H9 (cell line): Measurements from ENCODE around the gene IMPACT. TPM values are rescaled to one million over a fixed set of nuclear protein-coding genes. Genes with fewer than 3 reads are reported as not detected.

Experiments used
- DNase-seq: peaks from one replicate; pipeline ENCODE4 v3.0.0-alpha.2; 2017
- H2AFZ ChIP-seq: one replicate; pipeline ENCODE4 v1.6.1; 2013; ENCODE audit warnings: mild to moderate bottlenecking, low read length, control low read depth, moderate library complexity
- H2AK5ac ChIP-seq: 2 replicates; pipeline ENCODE4 v1.6.1; 2013; ENCODE audit warnings: low read length, control low read depth, mixed read lengths; ENCODE audit not compliant: insufficient read length
- H2BK120ac ChIP-seq: one replicate; pipeline ENCODE4 v1.6.1; 2013; ENCODE audit warnings: low read depth, mild to moderate bottlenecking, low read length, control low read depth, inconsistent platforms; ENCODE audit not compliant: poor library complexity, severe bottlenecking
- H2BK12ac ChIP-seq: 2 replicates; pipeline ENCODE4 v1.6.1; 2013; ENCODE audit warnings: low read length, control low read depth, mixed read lengths, low read depth; ENCODE audit not compliant: insufficient read length
- H2BK15ac ChIP-seq: 2 replicates; pipeline ENCODE4 v1.6.1; 2013; ENCODE audit warnings: low read depth, low read length, control low read depth
- H2BK20ac ChIP-seq: one replicate; pipeline ENCODE4 v1.6.1; 2013; ENCODE audit warnings: low read depth, mild to moderate bottlenecking, low read length, control low read depth, inconsistent platforms; ENCODE audit not compliant: poor library complexity, severe bottlenecking
- H2BK5ac ChIP-seq: 2 replicates; pipeline ENCODE4 v1.6.1; 2013; ENCODE audit warnings: low read length, control low read depth, mixed read lengths; ENCODE audit not compliant: insufficient read length
- H3K14ac ChIP-seq: 2 replicates; pipeline ENCODE4 v1.6.1; 2013; ENCODE audit warnings: low read length, control low read depth; ENCODE audit not compliant: insufficient read depth
- H3K18ac ChIP-seq: 2 replicates; pipeline ENCODE4 v1.6.1; 2013; ENCODE audit warnings: low read depth, mild to moderate bottlenecking, mixed read lengths, low read length, control low read depth; ENCODE audit not compliant: insufficient read length
- H3K23ac ChIP-seq: 2 replicates; pipeline ENCODE4 v1.6.1; 2013; ENCODE audit warnings: low read length, control low read depth, mixed read lengths, low read depth; ENCODE audit not compliant: insufficient read length
- H3K23me2 ChIP-seq: 2 replicates; pipeline ENCODE4 v1.6.1; 2013; ENCODE audit warnings: low read depth, mild to moderate bottlenecking, mixed read lengths, low read length, control low read depth; ENCODE audit not compliant: insufficient read length, poor library complexity, severe bottlenecking
- H3K27ac ChIP-seq: 2 replicates; pipeline ENCODE4 v1.5.1; 2013; ENCODE audit warnings: low read length, control low read depth, mixed read lengths, low read depth; ENCODE audit not compliant: insufficient read length
- H3K27me3 ChIP-seq: 2 replicates; pipeline ENCODE4 v1.6.1; 2013; ENCODE audit warnings: low read length, control low read depth, inconsistent platforms; ENCODE audit not compliant: insufficient read depth
- H3K4ac ChIP-seq: 2 replicates; pipeline ENCODE4 v1.6.1; 2013; ENCODE audit warnings: low read depth, mild to moderate bottlenecking, control low read depth, inconsistent platforms, low read length, moderate library complexity
- H3K4me1 ChIP-seq: 2 replicates; pipeline ENCODE4 v1.6.1; 2013; ENCODE audit warnings: low read length, control low read depth, inconsistent platforms; ENCODE audit not compliant: insufficient read depth
- H3K4me2 ChIP-seq: 2 replicates; pipeline ENCODE4 v1.6.1; 2013; ENCODE audit warnings: low read length, control low read depth, mixed read lengths; ENCODE audit not compliant: insufficient read length, insufficient read depth
- H3K56ac ChIP-seq: 2 replicates; pipeline ENCODE4 v1.6.1; 2013; ENCODE audit warnings: low read depth, mild to moderate bottlenecking, mixed read lengths, low read length, control low read depth; ENCODE audit not compliant: insufficient read length
- H3K79me1 ChIP-seq: 2 replicates; pipeline ENCODE4 v1.6.1; 2013; ENCODE audit warnings: low read depth, mild to moderate bottlenecking, moderate library complexity, low read length, control low read depth, inconsistent platforms; ENCODE audit not compliant: insufficient read depth, poor library complexity, severe bottlenecking
- H3K79me2 ChIP-seq: 2 replicates; pipeline ENCODE4 v1.6.1; 2013; ENCODE audit warnings: low read length, control low read depth, inconsistent platforms; ENCODE audit not compliant: insufficient read depth
- H3K9ac ChIP-seq: 2 replicates; pipeline ENCODE4 v1.6.1; 2013; ENCODE audit warnings: low read length, control low read depth, mixed read lengths; ENCODE audit not compliant: insufficient read length; ENCODE audit errors: extremely low read depth
- H3K9me3 ChIP-seq: one replicate; pipeline ENCODE4 v1.6.1; 2013; ENCODE audit warnings: low read depth, low read length, inconsistent platforms; ENCODE audit not compliant: control insufficient read depth
- H3T11ph ChIP-seq: one replicate; pipeline ENCODE4 v1.6.1; 2013; ENCODE audit warnings: mild to moderate bottlenecking, low read length, control low read depth, inconsistent platforms
- H4K20me1 ChIP-seq: one replicate; pipeline ENCODE4 v1.6.1; 2013; ENCODE audit not compliant: control insufficient read depth, insufficient read length, insufficient read depth
- H4K5ac ChIP-seq: 2 replicates; pipeline ENCODE4 v1.6.1; 2013; ENCODE audit warnings: low read depth, mild to moderate bottlenecking, mixed read lengths, low read length, control low read depth; ENCODE audit not compliant: insufficient read length
- H4K8ac ChIP-seq: replicated peaks from 2 replicates; pipeline ENCODE4 v1.6.1; 2013; ENCODE audit warnings: low read length, control low read depth, mixed read lengths, low read depth; ENCODE audit not compliant: insufficient read length
- H4K91ac ChIP-seq: 2 replicates; pipeline ENCODE4 v1.6.1; 2013; ENCODE audit warnings: low read depth, mild to moderate bottlenecking, moderate library complexity, mixed read lengths, low read length, control low read depth; ENCODE audit not compliant: insufficient read length
- H3K27ac Mint-ChIP-seq, 3 experiments: 2 replicates in 2 of 3; 3 replicates in 1 of 3; pipeline ENCODE4 v1.8.0; 2020 to 2021; ENCODE audit warnings: mixed read lengths in 3 of 3, mild to moderate bottlenecking in 1 of 3, moderate library complexity in 1 of 3
- H3K27me3 Mint-ChIP-seq: 2 replicates; pipeline ENCODE4 v1.8.0; 2021; ENCODE audit warnings: low read depth, mild to moderate bottlenecking, moderate library complexity, mixed read lengths
- H3K36me3 Mint-ChIP-seq, 3 experiments: 2 replicates in 2 of 3; 3 replicates in 1 of 3; pipeline ENCODE4 v1.8.0; 2020 to 2021; ENCODE audit warnings: low read depth in 3 of 3, mixed read lengths in 3 of 3; ENCODE audit not compliant: insufficient read depth in 1 of 3
- H3K4me1 Mint-ChIP-seq, 2 experiments: 2 replicates each; pipeline ENCODE4 v1.8.0; 2020; ENCODE audit warnings: mixed read lengths in 2 of 2
- H3K4me3 Mint-ChIP-seq, 2 experiments: 2 replicates in 1 of 2; 3 replicates in 1 of 2; pipeline ENCODE4 v1.8.0; 2020 to 2021; ENCODE audit warnings: mild to moderate bottlenecking in 2 of 2, mixed read lengths in 2 of 2, moderate library complexity in 1 of 2
- H3K9me3 Mint-ChIP-seq, 2 experiments: 2 replicates in 1 of 2; 3 replicates in 1 of 2; pipeline ENCODE4 v1.8.0; 2020; ENCODE audit warnings: mild to moderate bottlenecking in 2 of 2, mixed read lengths in 2 of 2, moderate library complexity in 1 of 2
- CTCF ChIP-seq: fragments of 200-600 bp; sonication (generic); conservative IDR thresholded peaks from 3 replicates; pipeline ENCODE4 v1.8.0; 2021; ENCODE audit warnings: antibody characterized with exemption, mild to moderate bottlenecking
- WGBS: extraction: QIAGEN DNeasy Blood & Tissue Kit; methylation state at CpG from one replicate; pipeline ENCODE4 v1.1.7; 2013; ENCODE audit warnings: missing lambda C conversion rate, low lambda C conversion rate, mixed read lengths; ENCODE audit not compliant: insufficient read length; ENCODE audit errors: extremely low coverage; 5-methylcytosine and 5-hydroxymethylcytosine counted together
- total RNA-seq: library from RNA; stranded (reverse); gene quantifications from 2 replicates; pipeline ENCODE4 v1.2.1, GENCODE V29; 2021

The IMPACT gene
- total RNA-seq, 1 experiment from 2014 or later: 41.9 TPM

DNA sequence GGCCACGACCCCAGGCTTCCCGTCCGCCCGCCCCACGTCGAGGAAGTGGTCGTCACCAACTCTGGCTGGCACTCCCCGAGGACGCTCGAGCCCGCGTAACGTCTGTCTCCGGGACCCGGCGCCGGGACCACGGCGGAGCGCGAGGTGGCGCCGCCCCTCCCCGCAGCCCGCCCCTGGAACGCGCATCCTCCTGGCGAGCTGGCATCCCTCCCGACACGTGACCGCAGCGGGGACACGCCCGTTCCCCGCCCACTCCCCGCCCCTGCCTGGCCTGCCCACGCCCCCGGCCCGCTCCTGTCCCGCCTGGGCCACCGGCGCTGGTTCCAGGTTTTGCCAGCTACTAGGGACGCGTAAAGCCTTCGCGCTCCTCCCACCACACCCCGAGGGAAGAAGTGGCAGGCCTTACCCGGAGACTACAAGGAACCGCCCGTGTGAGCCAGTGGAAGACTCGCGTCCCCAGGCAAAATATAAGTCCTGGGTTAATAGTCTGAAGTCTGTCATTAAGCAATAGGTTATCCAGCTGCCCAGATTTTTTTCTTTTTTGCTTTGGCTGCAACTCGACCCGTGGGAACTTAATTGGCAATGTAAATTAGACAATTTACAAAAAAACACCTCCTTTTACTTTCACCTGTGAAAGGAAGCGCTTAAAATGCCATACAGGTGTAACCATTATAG is 28.6 kb upstream of the IMPACT start, which contains the start of gene OSBPL1A:
TSS of gene OSBPL1A (minus strand) at position 131 of the 675 bp plus-strand sequence. CDS start 20,291 bp downstream, outside the sequence.
- Histone ChIP-seq H3K27me3 (no peaks in the 10 kb centered on the region), H2BK12ac (no peak within 1 kb of the TSS), H3K23ac (no peak within 1 kb of the TSS), H3K23me2 (peaks cover 5% of the 10 kb centered on the region), H2AFZ (no peak within 1 kb of the TSS), H3K4ac (no peak within 1 kb of the TSS), H3T11ph (no peak within 1 kb of the TSS), H3K9ac (peak within 1 kb of the TSS; percentile 89), H4K20me1 (no peaks in the 10 kb centered on the region), H4K8ac (no peak within 1 kb of the TSS), H2BK120ac (no peak within 1 kb of the TSS), H3K14ac (peak within 1 kb of the TSS; percentile 80; the same call in 1 of the 2 replicates), H3K4me1 (peaks cover 2% of the 10 kb centered on the region; the same call in 1 of the 2 replicates), H2AK5ac (no peak within 1 kb of the TSS), H2BK15ac (no peak within 1 kb of the TSS), H3K18ac (peak within 1 kb of the TSS; percentile 86), H2BK5ac (no peak within 1 kb of the TSS), H3K79me2 (peaks cover 2% of the 10 kb centered on the region; the same call in 1 of the 2 replicates), H4K5ac (peak within 1 kb of the TSS; percentile 9), H3K79me1 (no peaks in the 10 kb centered on the region), H3K9me3 (no peaks in the 10 kb centered on the region), H2BK20ac (no peak within 1 kb of the TSS), H3K4me2 (peak within 1 kb of the TSS; percentile 79), H3K56ac (no peak within 1 kb of the TSS), H3K27ac (no peak within 1 kb of the TSS), H4K91ac (no peak within 1 kb of the TSS)
- H3K4me3 Mint-ChIP-seq: peak within 1 kb of the TSS; percentile 83 to 91
- peak within 1 kb of the TSS; percentile 94 to 99 (median 98) for H3K27ac Mint-ChIP-seq
- no peaks in the 10 kb centered on the region for H3K9me3 Mint-ChIP-seq
- no peaks in the 10 kb centered on the region for H3K36me3 Mint-ChIP-seq
- no peaks in the 10 kb centered on the region for H3K27me3 Mint-ChIP-seq
- peak; percentile 98 for DNase-seq
- H3K4me1 Mint-ChIP-seq: peaks cover 56 to 58% of the 10 kb centered on the region in 2 experiments
- TF ChIP-seq CTCF: no peak
- WGBS: no CpG with 5 or more reads among the region's 55 CpGs
